Mammary microvascular endothelial cell (primary cell): ENCODE data around the gene CTDP1. TPM values are rescaled to one million over a fixed set of nuclear protein-coding genes. Genes with fewer than 3 reads are reported as not detected.

Experiments used
- total RNA-seq: library from RNA; depleted of rRNA; stranded (reverse); fragments of >200 nt; gene quantifications from 2 replicates; pipeline ENCODE4 v1.2.3, GENCODE V29; 2015

CTDP1 gene, protein sequence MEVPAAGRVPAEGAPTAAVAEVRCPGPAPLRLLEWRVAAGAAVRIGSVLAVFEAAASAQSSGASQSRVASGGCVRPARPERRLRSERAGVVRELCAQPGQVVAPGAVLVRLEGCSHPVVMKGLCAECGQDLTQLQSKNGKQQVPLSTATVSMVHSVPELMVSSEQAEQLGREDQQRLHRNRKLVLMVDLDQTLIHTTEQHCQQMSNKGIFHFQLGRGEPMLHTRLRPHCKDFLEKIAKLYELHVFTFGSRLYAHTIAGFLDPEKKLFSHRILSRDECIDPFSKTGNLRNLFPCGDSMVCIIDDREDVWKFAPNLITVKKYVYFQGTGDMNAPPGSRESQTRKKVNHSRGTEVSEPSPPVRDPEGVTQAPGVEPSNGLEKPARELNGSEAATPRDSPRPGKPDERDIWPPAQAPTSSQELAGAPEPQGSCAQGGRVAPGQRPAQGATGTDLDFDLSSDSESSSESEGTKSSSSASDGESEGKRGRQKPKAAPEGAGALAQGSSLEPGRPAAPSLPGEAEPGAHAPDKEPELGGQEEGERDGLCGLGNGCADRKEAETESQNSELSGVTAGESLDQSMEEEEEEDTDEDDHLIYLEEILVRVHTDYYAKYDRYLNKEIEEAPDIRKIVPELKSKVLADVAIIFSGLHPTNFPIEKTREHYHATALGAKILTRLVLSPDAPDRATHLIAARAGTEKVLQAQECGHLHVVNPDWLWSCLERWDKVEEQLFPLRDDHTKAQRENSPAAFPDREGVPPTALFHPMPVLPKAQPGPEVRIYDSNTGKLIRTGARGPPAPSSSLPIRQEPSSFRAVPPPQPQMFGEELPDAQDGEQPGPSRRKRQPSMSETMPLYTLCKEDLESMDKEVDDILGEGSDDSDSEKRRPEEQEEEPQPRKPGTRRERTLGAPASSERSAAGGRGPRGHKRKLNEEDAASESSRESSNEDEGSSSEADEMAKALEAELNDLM
- 22.5 and 25.9 TPM in 2 replicates for total RNA-seq

DNA sequence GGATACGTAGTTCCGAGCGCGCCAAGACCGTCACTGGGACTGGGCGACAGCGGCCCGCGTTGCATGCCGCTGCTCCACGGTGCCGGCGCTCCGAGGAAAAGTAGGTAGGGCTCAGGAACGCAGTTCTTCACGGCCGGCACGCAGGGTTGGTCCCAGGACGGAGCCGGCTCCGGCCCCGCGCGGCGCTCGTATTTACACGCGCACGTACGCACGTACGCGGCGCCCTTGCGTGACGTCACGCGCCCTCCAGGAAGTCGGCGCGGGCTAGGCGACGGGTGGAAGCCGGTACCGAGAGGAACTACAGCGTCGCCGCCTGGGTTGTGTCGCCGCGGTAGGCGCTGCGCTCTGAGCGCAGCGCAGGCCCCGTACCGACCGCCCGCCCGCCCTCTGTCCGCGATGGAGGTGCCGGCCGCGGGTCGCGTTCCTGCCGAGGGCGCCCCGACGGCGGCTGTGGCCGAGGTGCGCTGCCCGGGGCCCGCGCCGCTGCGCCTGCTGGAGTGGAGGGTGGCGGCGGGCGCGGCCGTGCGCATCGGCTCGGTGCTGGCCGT is at the start of gene CTDP1:
Gene CTDP1, plus strand, starts transcription at position 252 of the 548 bp plus-strand sequence. Its CDS starts 145 bp downstream, at position 397.

DNA sequence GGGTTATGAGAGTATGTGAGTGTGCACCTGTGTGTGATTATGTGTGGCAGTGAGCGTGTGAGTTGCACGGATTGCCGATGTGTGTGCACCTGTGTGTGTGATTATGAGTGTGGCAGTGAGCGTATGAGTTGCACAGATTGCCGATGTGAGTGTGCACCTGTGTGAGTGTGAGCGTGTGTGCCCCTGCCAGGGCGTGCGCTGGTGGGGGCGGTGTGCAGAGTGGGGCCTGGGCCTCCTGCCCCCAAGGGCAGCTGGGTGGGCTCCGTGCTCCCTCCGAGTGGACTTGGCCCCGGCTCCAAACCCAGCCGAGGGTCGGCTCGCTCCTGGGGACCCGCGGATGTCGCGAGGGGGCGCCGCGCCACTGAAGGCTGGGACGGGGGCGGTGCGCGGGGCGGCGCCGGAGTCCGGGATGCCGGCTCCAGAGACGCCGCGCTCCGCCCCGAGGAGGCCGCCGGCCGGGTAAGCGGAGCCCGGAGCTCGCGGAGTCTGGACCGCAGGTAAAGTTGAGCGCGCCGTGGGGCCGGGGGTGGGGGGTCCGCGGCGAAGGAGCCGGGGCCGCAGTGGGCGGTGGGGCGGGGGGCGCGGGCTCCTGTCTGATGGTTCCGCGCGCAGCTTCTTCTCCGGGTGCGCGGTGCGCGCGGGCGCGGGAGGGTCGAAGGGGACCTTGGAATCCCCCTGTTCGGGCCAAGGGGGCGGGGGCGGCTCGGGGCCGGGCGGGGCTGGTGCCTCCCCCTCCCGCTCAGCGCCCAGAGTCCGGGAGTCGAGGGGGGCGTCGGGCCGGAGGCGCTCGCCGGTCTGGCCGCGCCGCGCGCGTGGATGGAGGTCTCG is 118.1 kb downstream of the CTDP1 start, which contains the start of gene KCNG2:
Gene KCNG2, plus strand, starts transcription at position 421 of the 828 bp plus-strand sequence. CDS start 65,730 bp downstream, outside the sequence.

Other genes with a start within 250 kb of the CTDP1 start
- not detected in 2 replicates for gene KCNG2, start 118.1 kb downstream of the CTDP1 start, total RNA-seq